Choroid plexus epithelial cell (primary cell): ENCODE data around the gene PARP9.

Experiments used
- DNase-seq: peaks from one replicate; pipeline ENCODE4 v3.0.0-alpha.2; 2010; ENCODE audit warnings: low read depth
- H3K4me3 ChIP-seq: 2 replicates; pipeline ENCODE4 v1.5.1; 2011; ENCODE audit warnings: low read depth, mild to moderate bottlenecking, control low read depth, low read length, moderate library complexity
- CTCF ChIP-seq: conservative IDR thresholded peaks from 2 replicates; pipeline ENCODE4 v1.5.1; 2011; ENCODE audit warnings: low read depth, mild to moderate bottlenecking, control low read depth, inconsistent platforms, low read length, moderate library complexity

The PARP9 gene

GRCh38 chr3:122602011-122602710, 38.1 kb upstream of the PARP9 start:
- H3K4me3 ChIP-seq, result no peak overlapping the region
- TF ChIP-seq CTCF, result no peak

GRCh38 chr3:122598556-122598955, 34.5 kb upstream of the PARP9 start:
- DNase-seq, result no peak
- no peak overlapping the region for H3K4me3 ChIP-seq
- no peak for TF ChIP-seq CTCF

More at GRCh38 chr3:122602011-122602710, 38.1 kb upstream of the PARP9 start:
- DNase-seq, result no peak

GRCh38 chr3:122598151-122598550, 34.1 kb upstream of the PARP9 start:
- no peak for TF ChIP-seq CTCF
- H3K4me3 ChIP-seq, result no peak overlapping the region

GRCh38 chr3:122594025-122594424, 29.9 kb upstream of the PARP9 start:
- no peak overlapping the region for H3K4me3 ChIP-seq
- no peak for TF ChIP-seq CTCF
- DNase-seq, result no peak

More at GRCh38 chr3:122598151-122598550, 34.1 kb upstream of the PARP9 start:
- DNase-seq, result no peak

GRCh38 chr3:122590610-122591009, 26.5 kb upstream of the PARP9 start:
- no peak for DNase-seq
- no peak for TF ChIP-seq CTCF

GRCh38 chr3:122589297-122589696, 25.2 kb upstream of the PARP9 start:
- DNase-seq, result no peak
- no peak overlapping the region for H3K4me3 ChIP-seq
- TF ChIP-seq CTCF, result no peak

More at GRCh38 chr3:122590610-122591009, 26.5 kb upstream of the PARP9 start:
- no peak overlapping the region for H3K4me3 ChIP-seq

GRCh38 chr3:122587572-122587971, 23.5 kb upstream of the PARP9 start:
- no peak for TF ChIP-seq CTCF
- no peak overlapping the region for H3K4me3 ChIP-seq
- no peak for DNase-seq
